ENCODE data around the gene GAS2L2. TPM values are rescaled to one million over a fixed set of nuclear protein-coding genes. Genes with fewer than 3 reads are reported as not detected.
"Not testable (repeated sequence)": the region's sequence is repeated elsewhere in the genome, so short reads cannot be mapped to it uniquely, and the experiment has no call there.

GAS2L2 gene
- total RNA-seq, 1 experiment from 2014 or later, result not detected

- DNase-seq (ENCODE audit: low read depth), result no peak
These were observed 24.5 kb downstream of the GAS2L2 start for GRCh38 chr17:35728551-35728950.

DNA sequence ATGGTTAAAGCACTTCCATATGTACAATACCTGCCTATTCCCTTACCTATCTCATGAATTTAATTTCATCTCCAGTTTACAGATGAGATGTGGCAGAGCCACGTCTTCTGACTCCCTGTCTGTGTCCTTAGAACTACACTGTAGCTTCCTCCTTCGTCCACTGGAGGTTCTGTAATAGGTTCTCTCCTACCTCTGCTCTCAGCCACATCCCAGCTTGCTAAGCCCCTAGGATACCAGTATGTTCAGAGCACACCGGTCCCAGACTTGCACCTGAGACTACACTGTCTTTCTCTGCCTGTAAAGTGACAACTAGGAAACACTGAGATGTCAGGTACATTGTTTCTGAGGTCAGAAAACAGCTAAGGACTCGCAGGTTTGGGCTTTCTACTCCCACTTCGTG, 25.4 kb downstream of the GAS2L2 start:
- DNase-seq (ENCODE audit: low read depth), result no peak

GRCh38 chr17:35726953-35727460, 26.0 kb downstream of the GAS2L2 start:
- DNase-seq (ENCODE audit: low read depth), result no peak

- DNase-seq (ENCODE audit: low read depth), result peak; percentile 78
These were observed 26.7 kb downstream of the GAS2L2 start for GRCh38 chr17:35726127-35726952.

GRCh38 chr17:35725802-35726126, 27.3 kb downstream of the GAS2L2 start:
- DNase-seq (ENCODE audit: low read depth), result no peak

DNA sequence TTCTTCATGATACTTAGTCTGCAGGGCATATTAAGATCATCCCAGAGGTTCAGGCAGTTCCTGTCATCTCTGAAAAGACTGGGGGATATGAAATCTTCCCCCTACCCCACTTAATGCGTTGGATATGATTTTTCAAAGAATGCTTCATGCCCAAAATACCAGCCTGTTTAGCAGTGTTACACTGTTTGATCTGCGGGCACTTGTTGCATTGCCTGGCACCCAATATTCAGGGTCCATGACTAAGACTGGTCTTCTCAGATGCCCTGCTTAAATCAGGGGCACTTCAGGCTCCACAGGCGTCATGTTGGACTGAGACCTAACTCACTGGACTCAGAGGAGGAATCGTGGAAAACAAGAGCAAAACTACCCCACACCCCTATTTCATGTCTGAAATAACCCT, 28.0 kb downstream of the GAS2L2 start:
- DNase-seq (ENCODE audit: low read depth), result no peak

DNA sequence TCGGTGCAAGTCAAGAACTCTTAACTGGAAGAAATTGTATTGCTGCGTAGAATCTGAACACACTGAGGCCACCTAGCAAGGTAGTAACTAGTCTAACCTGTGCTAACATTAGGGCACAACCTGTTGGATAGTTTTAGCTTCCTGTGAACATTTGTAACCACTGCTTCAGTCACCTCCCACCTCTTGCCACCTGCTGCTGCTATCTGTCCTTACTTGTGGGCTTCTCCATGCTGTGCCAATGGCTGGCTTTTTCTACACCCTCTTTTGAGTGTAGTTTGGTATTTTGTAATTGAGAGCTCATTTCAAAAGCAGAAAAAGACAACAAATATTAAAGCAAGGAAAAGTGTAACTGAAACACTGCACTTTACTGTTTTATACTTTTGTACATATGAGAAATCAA, 29.3 kb downstream of the GAS2L2 start:
- DNase-seq (ENCODE audit: low read depth), result no peak

GRCh38 chr17:35717475-35717874, 35.6 kb downstream of the GAS2L2 start:
- DNase-seq (ENCODE audit: low read depth), result no peak

DNA sequence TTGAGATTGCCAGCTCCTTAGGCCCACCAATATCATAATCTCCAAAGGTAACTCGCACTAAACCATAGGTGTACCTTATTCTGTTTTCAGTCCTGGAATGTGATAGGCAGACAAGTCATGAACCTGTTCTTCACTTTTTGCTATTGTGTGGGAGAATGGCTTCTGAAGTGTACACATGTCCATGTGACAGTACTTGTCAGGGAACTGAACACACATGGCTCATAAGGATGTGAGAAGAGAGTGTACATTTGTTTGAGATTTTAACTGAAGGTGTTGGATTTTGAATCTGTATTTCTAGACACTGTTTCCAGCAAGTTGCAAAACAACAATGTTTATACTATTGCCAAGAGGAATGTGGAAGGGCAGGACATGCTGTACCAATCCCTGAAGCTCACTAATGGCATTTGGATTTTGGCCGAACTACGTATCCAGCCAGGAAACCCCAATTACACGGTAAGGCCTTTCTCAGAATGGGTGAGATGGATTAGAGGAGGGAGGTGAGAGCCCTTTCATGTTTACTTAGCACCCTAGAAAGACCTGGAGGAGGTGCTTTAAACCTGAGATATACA, 36.1 kb downstream of the GAS2L2 start:
- no peak for DNase-seq (ENCODE audit: low read depth)

DNA sequence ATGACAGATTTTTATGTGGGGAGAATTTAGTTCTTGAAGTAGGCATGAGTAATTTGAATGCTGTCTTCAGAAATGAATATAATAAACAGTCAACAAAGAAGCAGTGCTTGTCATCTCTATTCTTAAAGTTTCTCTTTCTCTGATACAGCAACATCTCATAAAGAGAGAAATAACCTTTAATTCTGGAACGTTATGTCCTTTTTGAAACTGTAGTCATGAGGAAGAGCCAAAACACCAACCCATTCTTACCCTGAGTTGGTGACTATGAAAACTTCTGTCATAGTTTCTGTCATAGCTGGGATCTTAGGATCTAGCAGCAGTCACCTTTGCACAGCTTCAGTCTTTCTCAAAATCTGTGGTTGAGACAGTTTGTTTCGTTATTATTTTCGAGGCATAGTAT, 36.9 kb downstream of the GAS2L2 start:
- no peak for DNase-seq (ENCODE audit: low read depth)

DNA sequence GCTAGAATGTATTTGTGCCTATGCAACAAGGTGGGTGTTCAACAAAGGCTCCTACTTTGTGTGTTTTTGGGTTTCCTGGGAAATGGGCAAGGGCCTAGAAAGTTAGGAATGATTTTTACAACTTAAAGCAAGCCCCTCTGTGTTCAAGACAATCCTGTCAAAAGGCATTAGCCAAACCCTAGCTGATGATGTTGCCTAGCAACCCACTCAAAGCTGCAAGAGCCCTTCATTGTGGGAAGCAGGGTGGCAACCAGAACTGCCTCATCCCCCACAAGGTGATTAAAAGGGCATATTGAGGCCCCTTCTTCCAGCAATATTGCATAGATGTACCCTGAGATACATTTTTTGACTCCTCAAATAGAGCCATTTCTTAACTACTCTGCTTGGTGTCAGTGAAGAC, 37.6 kb downstream of the GAS2L2 start:
- DNase-seq (ENCODE audit: low read depth), result no peak

DNA sequence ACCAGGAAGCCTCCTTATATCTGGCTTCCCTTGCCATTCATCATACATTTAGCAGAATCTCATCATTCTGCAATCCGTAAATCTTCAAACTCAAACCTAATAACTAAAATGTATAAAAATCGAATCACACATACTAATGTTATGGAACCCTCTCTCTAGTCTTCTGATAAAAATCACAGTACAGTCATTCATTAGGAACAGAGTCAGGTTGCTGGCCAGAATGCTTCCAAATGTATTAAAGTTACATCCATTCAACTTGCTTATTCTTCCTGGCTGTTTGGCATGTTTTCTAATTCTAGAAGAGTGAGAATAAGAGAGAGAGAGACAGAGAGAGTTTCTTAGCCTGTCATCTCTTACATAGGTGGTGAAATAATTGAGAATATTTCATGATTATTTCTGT, 38.1 kb downstream of the GAS2L2 start:
- no peak for DNase-seq (ENCODE audit: low read depth)

GRCh38 chr17:35713069-35713728, 39.8 kb downstream of the GAS2L2 start:
- peak; percentile 77 for DNase-seq (ENCODE audit: low read depth)

DNA sequence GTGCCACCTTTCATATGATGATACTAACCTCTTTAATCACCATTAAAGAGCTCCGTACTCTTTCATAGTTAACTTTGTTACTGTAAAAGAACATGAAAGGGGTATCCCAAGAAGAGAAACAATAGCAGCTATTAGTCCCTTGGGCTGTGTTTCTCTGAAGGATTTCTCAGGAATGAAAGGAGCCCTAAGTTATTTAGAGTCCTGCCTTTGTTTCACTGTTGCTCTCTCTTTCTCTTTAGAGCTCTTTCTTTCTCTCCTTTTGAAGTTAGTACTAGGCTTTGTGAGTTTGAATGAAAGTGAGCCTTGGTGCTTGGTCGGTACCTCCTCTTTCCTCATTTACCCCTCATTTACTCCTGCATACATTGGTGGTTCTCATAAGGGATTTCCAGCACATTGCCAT, 42.1 kb downstream of the GAS2L2 start:
- no peak for DNase-seq (ENCODE audit: low read depth)

DNA sequence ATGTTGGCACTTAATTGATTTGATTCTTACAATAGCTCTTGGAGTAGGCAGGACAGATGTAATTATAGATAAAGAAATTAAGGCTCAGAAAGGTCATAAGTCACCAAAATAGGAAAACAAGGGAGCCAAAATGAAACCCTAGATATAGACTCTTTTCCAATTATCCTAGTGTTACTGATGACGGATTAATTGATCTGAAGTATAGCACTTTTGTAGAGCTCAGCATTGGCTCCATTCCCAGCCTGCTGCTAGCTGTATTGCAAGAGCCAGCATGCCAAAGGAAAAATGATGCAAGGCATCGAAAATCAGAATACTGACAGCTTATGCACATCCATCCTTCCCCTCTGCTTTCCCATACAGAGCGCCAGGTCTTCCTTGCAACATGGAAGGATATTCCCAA, 43.2 kb downstream of the GAS2L2 start:
- DNase-seq (ENCODE audit: low read depth), result no peak

- no peak for DNase-seq (ENCODE audit: low read depth)
These were observed 44.1 kb downstream of the GAS2L2 start for GRCh38 chr17:35708951-35709350.

DNA sequence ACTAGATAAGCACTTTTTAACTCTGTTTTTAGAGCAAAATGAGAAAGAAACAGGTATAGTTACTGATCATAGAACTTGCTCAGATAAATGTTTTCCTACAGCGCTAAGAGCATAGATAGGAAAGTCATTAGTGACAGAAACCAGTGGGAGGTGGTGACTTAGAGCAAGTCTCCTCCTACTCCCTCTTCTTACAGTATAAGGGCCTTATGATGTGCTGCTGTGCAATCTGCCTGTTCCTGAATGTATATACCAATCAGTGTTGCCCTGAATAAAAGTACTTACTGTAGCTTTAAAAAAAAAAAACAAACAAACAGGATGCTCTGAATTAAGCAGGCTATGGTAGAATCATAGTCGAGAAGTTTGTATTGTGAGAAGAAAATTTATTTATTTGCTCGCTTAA, 44.9 kb downstream of the GAS2L2 start:
- DNase-seq (ENCODE audit: low read depth), result no peak

- DNase-seq (ENCODE audit: low read depth), result no peak
These were observed 47.3 kb downstream of the GAS2L2 start for GRCh38 chr17:35705705-35706104.

DNA sequence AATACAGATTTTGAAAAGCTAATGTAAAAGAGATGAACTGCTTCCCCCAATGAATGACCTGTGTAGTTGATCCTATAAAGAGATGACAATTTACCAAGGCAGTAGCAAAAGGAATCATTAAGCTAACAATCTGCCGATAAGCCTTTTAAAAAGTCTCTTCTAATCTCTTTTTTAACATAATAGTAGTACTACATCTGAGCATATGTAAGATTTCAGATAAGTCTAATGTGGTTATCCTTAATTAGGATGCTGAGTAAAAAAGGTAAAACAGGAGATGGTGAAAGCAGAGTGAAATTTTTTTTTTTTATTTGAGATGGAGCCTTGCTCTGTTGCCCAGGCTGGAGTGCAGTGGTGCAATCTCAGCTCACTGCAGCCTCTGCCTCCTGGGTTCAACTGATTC, 47.8 kb downstream of the GAS2L2 start:
- DNase-seq (ENCODE audit: low read depth), result no peak

DNA sequence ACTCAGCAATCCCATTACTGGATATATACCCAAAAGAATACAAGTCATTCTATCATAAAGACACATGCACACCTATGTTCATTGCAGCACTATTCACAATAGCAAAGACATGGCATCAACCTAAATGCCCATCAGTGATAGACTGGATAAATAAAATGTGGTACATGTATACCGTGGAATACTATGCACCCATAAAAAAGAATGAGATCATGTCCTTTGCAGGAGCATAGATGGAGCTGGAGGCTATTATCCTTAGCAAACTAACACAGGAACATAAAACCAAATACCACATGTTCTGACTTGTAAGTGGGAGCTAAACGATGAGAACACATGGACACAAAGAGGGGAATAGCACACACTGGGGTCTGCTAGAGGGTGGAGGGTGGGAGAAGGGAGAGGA, 49.7 kb downstream of the GAS2L2 start:
- DNase-seq (ENCODE audit: low read depth), result not testable (repeated sequence)

DNA sequence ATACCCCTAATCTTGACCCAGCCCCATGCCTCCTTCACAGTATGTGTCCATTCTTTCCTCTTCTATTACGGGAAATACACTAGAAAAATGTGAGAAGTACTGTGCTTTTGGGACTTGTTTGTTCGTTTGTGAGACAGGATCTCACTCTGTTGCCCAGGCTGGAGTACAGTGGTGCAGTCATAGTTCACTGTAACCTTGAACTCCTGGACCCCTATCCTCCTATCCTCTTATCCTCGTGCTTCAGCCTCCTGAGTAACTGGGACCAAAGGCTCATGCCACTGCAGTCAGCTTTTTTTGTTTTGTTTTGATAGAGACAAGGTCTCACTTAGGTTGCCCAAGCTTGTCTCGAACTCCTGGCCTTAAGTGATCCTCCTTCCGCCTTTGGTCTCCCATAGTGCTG, 51.5 kb downstream of the GAS2L2 start:
- DNase-seq (ENCODE audit: low read depth), result no peak

DNA sequence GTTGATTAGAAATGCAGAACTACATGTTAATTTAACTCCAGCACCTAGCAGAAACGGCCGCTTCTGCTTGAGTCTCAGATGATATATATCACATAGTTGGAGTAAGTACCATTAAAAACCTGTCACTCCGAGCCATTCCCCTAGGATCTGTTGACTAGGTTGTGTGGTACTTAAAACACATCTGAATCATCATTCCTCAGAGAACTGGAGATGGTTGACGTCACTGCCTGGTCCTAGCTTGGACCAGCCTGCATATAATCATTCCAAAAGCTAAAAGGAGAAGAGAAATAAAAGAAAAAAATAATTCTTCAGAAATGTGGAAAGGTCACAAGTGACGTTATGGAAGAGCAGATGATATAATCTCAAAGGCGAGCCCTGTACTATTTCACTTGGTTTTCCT, 52.9 kb downstream of the GAS2L2 start:
- DNase-seq (ENCODE audit: low read depth), result no peak

- no peak for DNase-seq (ENCODE audit: low read depth)
These were observed 54.2 kb downstream of the GAS2L2 start for GRCh38 chr17:35698800-35699199.

Data from M059J (cell line).